Smooth muscle cell of the pulmonary artery (primary cell): ENCODE results near the gene CCDC57. TPM values are rescaled to one million over a fixed set of nuclear protein-coding genes. Genes with fewer than 3 reads are reported as not detected.

Experiments used
- total RNA-seq: library from RNA; depleted of rRNA; stranded (reverse); fragments of >200 nt; gene quantifications from 2 replicates; pipeline ENCODE4 v1.2.3, GENCODE V29; 2014

Gene CCDC57, protein sequence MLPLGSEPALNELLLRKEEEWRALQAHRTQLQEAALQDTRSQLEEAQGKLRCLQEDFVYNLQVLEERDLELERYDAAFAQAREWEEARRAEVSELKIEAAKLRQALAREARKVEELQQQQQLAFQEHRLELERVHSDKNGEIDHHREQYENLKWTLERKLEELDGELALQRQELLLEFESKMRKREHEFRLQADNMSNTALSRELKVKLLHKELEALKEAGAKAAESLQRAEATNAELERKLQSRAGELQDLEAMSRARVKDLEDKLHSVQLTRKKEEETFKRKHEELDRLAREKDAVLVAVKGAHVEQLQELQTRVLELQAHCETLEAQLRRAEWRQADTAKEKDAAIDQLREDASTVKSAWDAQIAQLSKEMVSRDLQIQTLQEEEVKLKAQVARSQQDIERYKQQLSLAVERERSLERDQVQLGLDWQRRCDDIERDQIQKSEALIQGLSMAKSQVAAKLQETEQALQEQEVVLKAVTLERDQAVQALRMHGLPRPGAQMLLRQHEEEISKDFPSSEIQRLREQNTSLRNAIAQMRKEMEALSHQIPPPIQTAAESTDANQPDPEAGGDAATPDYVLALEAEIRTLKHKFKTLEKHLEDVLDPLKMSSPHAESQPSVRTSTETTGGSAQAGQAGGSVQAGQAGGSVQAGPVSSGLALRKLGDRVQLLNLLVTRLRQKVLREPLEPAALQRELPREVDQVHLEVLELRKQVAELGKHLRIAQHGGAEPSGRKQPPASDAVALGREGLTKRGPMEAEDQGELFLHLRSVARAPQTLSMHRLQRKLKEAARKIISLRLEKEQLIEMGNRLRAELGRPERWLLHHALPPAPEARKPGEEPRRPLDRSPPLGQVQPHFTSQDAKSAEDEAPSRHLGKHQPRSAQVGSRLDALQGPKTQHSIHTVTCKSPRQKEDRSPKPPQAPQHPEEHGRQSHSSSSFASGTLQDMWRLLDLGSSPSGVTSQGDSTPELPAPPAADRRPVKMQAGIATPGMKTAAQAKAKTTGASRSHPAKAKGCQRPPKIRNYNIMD
- total RNA-seq: 14.5 and 18.1 TPM in 2 replicates

DNA sequence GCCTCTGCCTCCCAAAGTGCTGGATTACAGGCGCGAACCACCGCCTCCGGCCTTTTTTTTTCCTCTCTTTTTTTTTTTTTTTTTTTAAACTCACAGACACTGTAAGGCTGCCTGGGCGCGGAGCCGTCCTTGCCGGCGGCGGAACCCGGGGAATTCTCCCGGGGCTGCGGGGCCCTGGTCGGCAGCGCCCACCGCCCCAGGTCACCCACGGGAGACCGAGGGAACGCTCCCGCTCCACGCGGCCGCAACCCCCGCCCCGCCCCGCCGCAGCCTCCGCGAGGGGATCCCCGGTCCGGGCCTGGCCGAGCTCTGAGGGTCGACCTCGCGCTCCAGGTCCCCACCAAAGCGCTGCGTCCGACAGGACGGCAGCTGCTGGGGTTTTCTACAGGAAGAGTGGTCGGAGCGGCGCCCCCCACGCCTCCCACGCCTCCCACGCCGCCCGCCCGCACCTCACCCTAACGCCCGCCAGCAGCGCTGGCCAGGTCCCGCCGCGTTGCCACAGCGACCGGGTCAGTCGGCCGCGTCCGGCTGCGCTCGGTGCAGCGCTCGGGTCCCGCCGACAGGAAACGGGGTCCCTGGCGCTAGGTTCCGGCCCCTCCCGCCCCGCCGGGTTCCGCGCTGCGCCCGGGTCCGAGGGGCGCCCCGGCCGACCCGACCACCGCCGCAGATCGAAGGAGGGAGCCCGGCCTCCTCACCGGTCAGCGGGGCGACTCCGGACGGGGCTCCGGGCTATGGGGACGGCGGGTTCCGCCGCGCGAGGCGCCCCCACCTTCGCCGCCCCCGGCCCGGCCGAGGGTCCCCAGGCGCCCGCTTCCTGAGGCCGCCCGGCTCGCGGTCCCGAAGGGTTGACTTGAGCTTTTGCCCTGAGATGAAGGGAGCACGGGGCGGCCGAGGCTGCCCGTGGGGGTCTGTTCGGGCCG, at the start of gene CCDC57:
Gene CCDC57, minus strand, starts transcription at position 512 of the 920 bp plus-strand sequence. CDS start 10,898 bp downstream, outside the sequence.

DNA sequence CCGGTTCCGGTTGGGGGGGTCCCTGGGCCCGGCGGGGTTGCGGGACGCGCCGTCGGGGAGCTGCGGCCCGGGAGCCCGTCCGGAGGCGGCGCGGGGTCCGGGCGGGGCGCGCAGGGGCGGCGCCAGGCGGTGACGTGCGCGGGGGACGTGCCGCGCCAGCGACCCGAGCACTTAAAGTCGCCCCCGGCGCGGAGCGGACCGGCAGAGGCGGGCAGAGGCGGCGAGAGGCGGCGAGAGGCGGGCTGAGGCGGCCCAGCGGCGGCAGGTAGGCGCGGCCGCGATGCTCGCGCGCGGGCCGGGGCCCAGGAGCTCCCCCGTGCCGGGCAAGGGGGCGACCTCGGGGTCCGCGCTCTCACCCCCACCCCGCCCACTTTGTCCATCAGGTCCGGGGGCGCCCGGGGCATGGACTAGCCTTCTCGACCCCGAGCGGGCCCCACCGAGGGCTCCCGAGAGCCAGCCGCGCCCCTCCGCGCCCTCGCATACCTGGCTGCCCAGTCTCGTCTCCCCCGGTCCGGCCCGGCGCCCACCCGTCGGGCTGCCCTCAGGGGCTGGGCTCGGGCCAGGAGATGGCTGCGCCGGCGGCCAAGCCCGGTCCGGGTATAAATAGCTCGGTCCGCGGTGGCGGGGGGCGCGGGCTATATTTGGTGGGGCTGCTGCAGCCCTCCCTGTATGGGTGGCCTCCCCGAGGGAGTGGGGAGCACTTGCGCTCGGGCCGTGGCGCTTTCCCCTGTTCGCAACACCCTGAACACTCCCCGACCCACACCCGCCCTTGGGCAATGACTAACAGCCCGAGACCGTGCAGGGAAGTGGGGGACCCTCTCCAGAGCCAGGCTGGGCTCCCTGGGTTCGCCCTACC, 16.4 kb upstream of the CCDC57 start, which contains the start of gene SLC16A3:
Gene SLC16A3, plus strand, starts transcription at position 201 of the 856 bp plus-strand sequence. CDS start 6,967 bp downstream, outside the sequence.

DNA sequence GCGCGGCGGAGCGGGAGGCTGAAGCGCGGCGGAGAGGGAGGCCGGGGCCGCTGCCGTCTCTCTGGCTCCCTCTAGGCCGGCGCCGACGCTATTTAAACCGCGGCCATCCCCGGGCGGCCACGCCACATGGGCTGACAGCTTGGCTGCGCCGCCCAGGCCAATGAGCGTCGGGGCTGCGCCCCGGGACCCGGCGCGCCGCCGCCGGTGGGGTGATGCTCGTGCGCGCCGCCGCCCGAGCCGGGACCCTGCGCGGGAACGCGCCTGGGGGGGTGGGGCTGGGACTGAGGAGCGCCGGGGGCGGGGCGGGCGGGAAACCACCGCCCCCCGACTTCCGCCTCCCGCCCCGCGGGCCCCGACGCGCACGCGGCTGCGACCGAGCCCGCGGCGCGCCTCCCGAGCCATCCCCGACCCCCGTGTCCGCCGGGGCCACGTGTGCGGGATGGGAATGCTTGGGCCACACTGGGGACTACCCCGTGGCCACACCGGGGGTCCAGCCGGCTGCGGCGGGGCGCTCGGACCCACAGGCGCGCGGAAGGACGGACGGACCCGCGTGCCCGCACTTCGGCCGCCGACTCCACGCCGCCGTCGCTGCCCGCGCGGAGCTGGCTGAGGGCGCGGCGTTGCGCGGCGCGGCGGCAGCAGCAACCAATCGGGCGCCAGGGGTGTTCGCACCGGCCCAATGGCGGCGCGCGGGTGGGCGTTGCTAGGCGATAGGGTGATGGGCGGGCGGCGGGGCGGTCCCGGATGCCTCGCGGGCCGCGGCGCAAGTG, 114.3 kb downstream of the CCDC57 start, which contains the start of gene FASN:
Gene FASN, minus strand, starts transcription at position 68 of the 770 bp plus-strand sequence. CDS start 1,791 bp downstream, outside the sequence.

DNA sequence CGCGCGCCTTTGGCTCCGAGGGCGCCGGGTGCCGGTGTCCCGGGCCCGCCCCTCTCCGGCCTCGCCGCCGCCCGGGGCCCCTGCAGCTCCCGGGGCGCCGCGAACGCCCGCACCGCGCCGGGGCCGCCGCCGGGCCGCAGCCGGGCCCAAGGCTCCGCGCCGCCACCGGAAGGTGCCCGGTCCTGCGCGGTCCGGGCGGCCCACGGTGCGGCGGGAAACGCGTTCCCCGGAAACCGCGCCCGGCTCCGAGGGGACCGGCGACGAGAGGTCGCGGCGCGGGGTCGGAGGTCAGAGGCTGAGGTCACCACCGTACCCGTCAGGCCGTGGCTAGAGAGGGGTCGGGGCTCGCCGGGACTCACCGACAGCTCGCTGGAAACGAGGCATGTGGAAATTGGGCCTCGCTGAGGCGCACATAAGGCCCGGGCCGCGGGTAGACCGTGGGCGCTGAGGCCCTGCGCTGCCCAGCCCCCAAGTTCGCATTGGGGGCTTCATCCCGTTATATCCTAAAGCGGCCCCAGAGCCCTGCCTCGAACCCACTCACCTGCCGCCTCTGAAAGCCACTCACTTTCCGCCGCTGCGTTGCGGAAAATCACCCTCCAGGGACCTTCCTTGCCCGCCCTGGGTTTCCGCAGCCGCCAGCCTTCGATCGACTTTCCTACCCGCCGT, 146.9 kb downstream of the CCDC57 start, which contains the start of gene DUS1L:
Gene DUS1L, minus strand, starts transcription at position 167 of the 666 bp plus-strand sequence. CDS start 745 bp downstream, outside the sequence.

GRCh38 chr17:82051776-82052637, 160.6 kb downstream of the CCDC57 start, which contains the start of the genes GPS1 and RFNG:
TSS of gene GPS1 (plus strand) at chr17:82051898. CDS start at chr17:82051932, 34 bp downstream.
TSS of gene RFNG (minus strand) at chr17:82051811. CDS start at chr17:82051766, 45 bp downstream.

Other genes starting within 250 kb of the CCDC57 start
- 19.7 and 31.8 TPM in 2 replicates for gene ASPSCR1, start 235.2 kb downstream of the CCDC57 start, total RNA-seq
- 10.2 and 12.8 TPM in 2 replicates for gene CENPX, start 190.0 kb downstream of the CCDC57 start, total RNA-seq
- gene LRRC45, start 189.5 kb downstream of the CCDC57 start, total RNA-seq: 8.5 and 10.1 TPM in 2 replicates
- gene RAC3, start 181.2 kb downstream of the CCDC57 start, total RNA-seq: 4.6 and 11.7 TPM in 2 replicates
- gene DCXR, start 175.1 kb downstream of the CCDC57 start, total RNA-seq: 25.3 and 37.0 TPM in 2 replicates
- 54.0 and 89.8 TPM in 2 replicates for gene RFNG, start 161.0 kb downstream of the CCDC57 start, total RNA-seq
- 75.1 and 103 TPM in 2 replicates for gene GPS1, start 160.9 kb downstream of the CCDC57 start, total RNA-seq
- gene DUS1L, start 147.0 kb downstream of the CCDC57 start, total RNA-seq: 38.6 and 57.9 TPM in 2 replicates
- 126 and 301 TPM in 2 replicates for gene FASN, start 114.6 kb downstream of the CCDC57 start, total RNA-seq
- gene SLC16A3, start 16.2 kb upstream of the CCDC57 start, total RNA-seq: 445 and 707 TPM in 2 replicates
- 55.1 and 77.7 TPM in 2 replicates for gene CSNK1D, start 60.9 kb upstream of the CCDC57 start, total RNA-seq
- gene CD7, start 104.8 kb upstream of the CCDC57 start, total RNA-seq: 0.20 TPM in 1 of 2 replicates, not detected in the other
- 3.1 and 9.6 TPM in 2 replicates for gene SECTM1, start 120.9 kb upstream of the CCDC57 start, total RNA-seq
- 0.07 TPM in 1 of 2 replicates, not detected in the other for gene TEX19, start 146.4 kb upstream of the CCDC57 start, total RNA-seq
- gene UTS2R, start 158.9 kb upstream of the CCDC57 start, total RNA-seq: not detected in 2 replicates
- 8.3 and 9.5 TPM in 2 replicates for gene HEXD, start 205.5 kb upstream of the CCDC57 start, total RNA-seq
- gene OGFOD3, start 205.7 kb upstream of the CCDC57 start, total RNA-seq: 39.6 and 47.4 TPM in 2 replicates
- 71.9 and 77.3 TPM in 2 replicates for gene CYBC1, start 237.9 kb upstream of the CCDC57 start, total RNA-seq
- gene NARF, start 245.9 kb upstream of the CCDC57 start, total RNA-seq: 32.8 and 42.6 TPM in 2 replicates